DND-41 (cell line): Measurements from ENCODE around the gene VAV2.
"Not testable (repeated sequence)": the region's sequence is repeated elsewhere in the genome, so short reads cannot be mapped to it uniquely, and the experiment has no call there.

Source experiments
- ATAC-seq: fragments of 200-7000 bp; cut with Tn5 transposase; 3 replicates; pipeline ENCODE4 v1.9.1; 2021; ENCODE audit warnings: low read depth; ENCODE audit not compliant: insufficient read depth
- DNase-seq: peaks from one replicate; pipeline ENCODE4 v3.0.0-alpha.2; 2020
- H2AFZ ChIP-seq: 2 replicates; pipeline ENCODE4 v1.6.0; 2012; ENCODE audit warnings: low read depth, low read length
- H3K27ac ChIP-seq: 2 replicates; pipeline ENCODE4 v1.5.1; 2012; ENCODE audit warnings: low read length, inconsistent platforms
- H3K27me3 ChIP-seq: fragments of 200-600 bp; sonication (generic); 2 replicates; pipeline ENCODE4 v1.6.0; 2012; ENCODE audit warnings: low read length, mild to moderate bottlenecking, inconsistent platforms; ENCODE audit not compliant: insufficient read depth, poor library complexity
- H3K36me3 ChIP-seq: 2 replicates; pipeline ENCODE4 v1.5.1; 2012; ENCODE audit warnings: low read length, inconsistent platforms; ENCODE audit not compliant: insufficient read depth
- H3K4me1 ChIP-seq: 2 replicates; pipeline ENCODE4 v1.5.1; 2012; ENCODE audit warnings: mild to moderate bottlenecking, low read length; ENCODE audit not compliant: insufficient read depth
- H3K4me2 ChIP-seq: 2 replicates; pipeline ENCODE4 v1.6.0; 2012; ENCODE audit warnings: mild to moderate bottlenecking, moderate library complexity, low read length, inconsistent platforms; ENCODE audit not compliant: insufficient read depth
- H3K4me3 ChIP-seq, 2 experiments: fragments of 200-600 bp in 1 of 2; shearing (Covaris generic) in 1 of 2; 2 replicates each; pipeline ENCODE4 v1.5.1; 2012 to 2016; ENCODE audit warnings: inconsistent platforms in 2 of 2, low read length in 2 of 2, mild to moderate bottlenecking in 2 of 2, low read depth in 1 of 2, moderate library complexity in 1 of 2
- H3K79me2 ChIP-seq: 2 replicates; pipeline ENCODE4 v1.6.0; 2012; ENCODE audit warnings: low read length, inconsistent platforms; ENCODE audit not compliant: insufficient read depth
- H3K9ac ChIP-seq: 2 replicates; pipeline ENCODE4 v1.6.0; 2012; ENCODE audit warnings: low read depth, mild to moderate bottlenecking, inconsistent platforms, low read length, moderate library complexity
- H3K9me3 ChIP-seq: 2 replicates; pipeline ENCODE4 v1.5.1; 2012; ENCODE audit warnings: low read length, moderate library complexity, mild to moderate bottlenecking, inconsistent platforms; ENCODE audit not compliant: insufficient read depth, severe bottlenecking
- H4K20me1 ChIP-seq: 2 replicates; pipeline ENCODE4 v1.6.0; 2012; ENCODE audit warnings: low read length; ENCODE audit not compliant: insufficient read depth
- EZH2 ChIP-seq: IDR thresholded peaks from 3 replicates; pipeline ENCODE4 v1.6.1; 2012; ENCODE audit warnings: borderline replicate concordance, low read depth, mild to moderate bottlenecking, moderate library complexity, low read length, inconsistent platforms; ENCODE audit not compliant: severe bottlenecking
- TF ChIP-seq, protein P1 (sequence below): IDR thresholded peaks from 2 replicates; pipeline ENCODE4 v1.5.1; 2012; ENCODE audit warnings: borderline replicate concordance, low read length, moderate library complexity, mild to moderate bottlenecking; ENCODE audit not compliant: poor library complexity, severe bottlenecking; ENCODE audit errors: extremely low read depth

Gene VAV2

DNA sequence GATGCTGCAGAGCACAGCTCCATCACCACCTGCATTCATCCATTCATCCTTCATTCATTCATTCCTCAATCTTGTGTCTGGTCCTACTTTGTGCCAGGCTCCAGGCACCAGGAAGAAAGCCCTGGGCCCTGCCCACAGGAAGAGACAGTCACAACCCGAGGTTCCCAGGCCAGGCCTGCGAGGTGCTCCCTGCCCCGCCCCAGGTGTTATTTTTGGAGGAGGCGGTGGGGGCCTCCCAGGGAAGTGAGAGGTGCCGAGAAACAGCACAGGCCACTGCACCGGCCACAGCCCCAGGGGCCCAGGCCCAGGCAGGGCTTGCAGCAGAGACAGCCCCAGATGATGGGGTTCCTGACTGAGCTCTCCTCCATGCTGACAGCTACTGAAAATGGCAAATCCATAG is 33.4 kb downstream of the VAV2 start:
- Histone ChIP-seq H3K36me3 (no peaks in the 10 kb centered on the region), H2AFZ (no peak overlapping the region), H3K79me2 (no peaks in the 10 kb centered on the region), H3K27me3 (no peaks in the 10 kb centered on the region), H3K9me3 (no peaks in the 10 kb centered on the region), H3K27ac (no peak overlapping the region), H3K4me3 (no peak overlapping the region), H3K4me2 (no peak overlapping the region), H3K4me1 (no peaks in the 10 kb centered on the region), H3K9ac (no peak overlapping the region), H4K20me1 (no peaks in the 10 kb centered on the region)
- no peak for ATAC-seq
- TF ChIP-seq, protein P1, sequence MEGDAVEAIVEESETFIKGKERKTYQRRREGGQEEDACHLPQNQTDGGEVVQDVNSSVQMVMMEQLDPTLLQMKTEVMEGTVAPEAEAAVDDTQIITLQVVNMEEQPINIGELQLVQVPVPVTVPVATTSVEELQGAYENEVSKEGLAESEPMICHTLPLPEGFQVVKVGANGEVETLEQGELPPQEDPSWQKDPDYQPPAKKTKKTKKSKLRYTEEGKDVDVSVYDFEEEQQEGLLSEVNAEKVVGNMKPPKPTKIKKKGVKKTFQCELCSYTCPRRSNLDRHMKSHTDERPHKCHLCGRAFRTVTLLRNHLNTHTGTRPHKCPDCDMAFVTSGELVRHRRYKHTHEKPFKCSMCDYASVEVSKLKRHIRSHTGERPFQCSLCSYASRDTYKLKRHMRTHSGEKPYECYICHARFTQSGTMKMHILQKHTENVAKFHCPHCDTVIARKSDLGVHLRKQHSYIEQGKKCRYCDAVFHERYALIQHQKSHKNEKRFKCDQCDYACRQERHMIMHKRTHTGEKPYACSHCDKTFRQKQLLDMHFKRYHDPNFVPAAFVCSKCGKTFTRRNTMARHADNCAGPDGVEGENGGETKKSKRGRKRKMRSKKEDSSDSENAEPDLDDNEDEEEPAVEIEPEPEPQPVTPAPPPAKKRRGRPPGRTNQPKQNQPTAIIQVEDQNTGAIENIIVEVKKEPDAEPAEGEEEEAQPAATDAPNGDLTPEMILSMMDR: no peak
- no peak for TF ChIP-seq EZH2
- DNase-seq: no peak

DNA sequence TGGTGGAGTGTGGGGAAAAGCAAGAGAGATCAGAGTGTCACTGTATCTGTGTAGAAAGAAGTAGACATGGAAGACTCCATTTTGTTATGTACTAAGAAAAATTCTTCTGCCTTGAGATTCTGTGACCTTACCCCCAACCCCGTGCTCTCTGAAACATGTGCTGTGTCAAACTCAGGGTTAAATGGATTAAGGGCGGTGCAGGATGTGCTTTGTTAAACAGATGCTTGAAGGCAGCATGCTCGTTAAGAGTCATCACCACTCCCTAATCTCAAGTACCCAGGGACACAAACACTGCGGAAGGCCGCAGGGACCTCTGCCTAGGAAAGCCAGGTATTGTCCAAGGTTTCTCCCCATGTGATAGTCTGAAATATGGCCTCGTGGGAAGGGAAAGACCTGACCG is 34.4 kb downstream of the VAV2 start:
- not testable (repeated sequence) for H3K27ac ChIP-seq, H3K36me3 ChIP-seq, H3K9me3 ChIP-seq, H2AFZ ChIP-seq, H3K79me2 ChIP-seq, H3K4me3 ChIP-seq, H3K9ac ChIP-seq, H3K4me1 ChIP-seq, ATAC-seq, H3K27me3 ChIP-seq, H4K20me1 ChIP-seq, H3K4me2 ChIP-seq, DNase-seq

DNA sequence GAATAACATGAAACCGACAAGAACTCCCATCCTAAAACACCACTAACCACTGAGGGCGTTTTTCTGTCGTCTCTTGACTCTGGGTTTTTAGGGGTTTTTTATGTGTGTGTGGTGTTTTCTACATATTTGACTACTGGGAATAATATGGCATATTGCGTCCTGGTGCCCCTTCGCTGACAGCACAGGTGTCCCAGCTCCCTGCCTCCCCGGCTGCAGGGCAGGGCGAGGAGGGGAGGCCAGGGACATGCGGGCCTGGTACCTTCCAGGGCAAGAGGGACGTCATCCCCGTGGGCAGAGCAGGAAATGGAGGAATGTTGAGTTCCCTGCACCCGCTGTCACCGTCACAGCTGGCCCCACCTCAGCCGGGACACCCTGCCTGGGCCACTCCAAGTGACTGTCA is 34.8 kb downstream of the VAV2 start:
- Histone ChIP-seq H2AFZ (no peak overlapping the region), H4K20me1 (no peaks in the 10 kb centered on the region), H3K27ac (no peak overlapping the region), H3K9ac (no peak overlapping the region), H3K27me3 (no peaks in the 10 kb centered on the region), H3K4me3 (no peak overlapping the region), H3K9me3 (no peaks in the 10 kb centered on the region), H3K4me2 (no peak overlapping the region), H3K79me2 (no peaks in the 10 kb centered on the region), H3K4me1 (no peaks in the 10 kb centered on the region), H3K36me3 (no peaks in the 10 kb centered on the region)
- DNase-seq (no peak), ATAC-seq (no peak)
- TF ChIP-seq EZH2: no peak
- TF ChIP-seq, protein P1: no peak

DNA sequence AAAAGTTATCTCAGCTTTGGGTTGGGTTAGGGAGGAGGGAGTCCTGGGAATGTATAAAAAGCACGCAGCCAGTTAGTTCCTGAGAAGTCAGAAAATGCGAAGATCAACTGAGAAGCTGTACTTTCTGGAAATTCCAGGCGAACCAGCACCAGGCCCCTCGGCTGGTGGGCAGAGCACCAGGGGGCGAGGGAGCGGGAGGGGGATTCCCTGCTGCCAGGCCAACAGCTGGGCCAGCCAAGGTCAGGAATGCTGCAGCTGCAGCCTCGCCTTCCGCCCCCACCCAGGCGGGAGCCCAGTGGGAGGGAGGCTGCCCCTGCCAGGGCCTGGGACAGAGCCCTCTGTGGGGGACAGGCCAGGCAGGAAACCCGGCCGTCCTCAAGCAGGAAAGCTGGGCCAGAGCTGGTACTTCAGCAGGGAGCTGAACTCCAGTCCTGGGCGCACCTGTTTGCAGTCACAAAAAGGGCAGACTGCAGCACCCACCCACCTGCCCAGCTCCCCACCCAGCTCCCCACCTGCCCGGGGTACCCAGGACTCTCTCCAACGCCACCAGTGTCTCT is 35.5 kb downstream of the VAV2 start:
- TF ChIP-seq EZH2: no peak
- TF ChIP-seq, protein P1: no peak
- Histone ChIP-seq H2AFZ (no peak overlapping the region), H3K9ac (no peak overlapping the region), H3K27me3 (no peaks in the 10 kb centered on the region), H3K4me1 (no peaks in the 10 kb centered on the region), H3K36me3 (no peaks in the 10 kb centered on the region), H3K9me3 (no peaks in the 10 kb centered on the region), H3K27ac (no peak overlapping the region), H3K4me3 (no peak overlapping the region), H3K79me2 (no peaks in the 10 kb centered on the region), H3K4me2 (no peak overlapping the region), H4K20me1 (no peaks in the 10 kb centered on the region)
- ATAC-seq (no peak), DNase-seq (no peak)
